Kidney capillary endothelial cell (primary cell): ENCODE results near the gene CGNL1.

ENCODE experiments used
- DNase-seq: peaks from one replicate; pipeline ENCODE4 v3.0.0-alpha.2; 2018; ENCODE audit warnings: low spot score

CGNL1 gene

DNA sequence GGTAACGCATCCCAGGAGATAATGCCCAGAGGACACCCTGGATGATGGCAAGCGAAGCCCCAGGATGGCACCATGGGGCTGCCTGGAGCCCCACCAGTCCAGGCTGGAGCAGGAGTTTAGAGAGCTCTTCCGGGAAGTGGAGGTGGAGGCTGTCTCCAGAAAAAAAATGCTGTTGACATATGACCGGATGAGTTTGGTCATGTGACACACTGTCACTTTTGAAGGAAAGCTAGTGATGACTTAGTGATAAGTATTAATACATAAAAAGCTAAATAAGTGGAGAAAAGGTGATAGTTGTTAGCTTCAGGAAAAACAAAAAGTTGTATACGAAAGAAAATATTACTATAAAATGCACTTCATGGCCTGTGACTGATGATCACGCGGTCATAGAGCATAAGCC is 195.4 kb downstream of the CGNL1 start:
- DNase-seq: no peak

DNA sequence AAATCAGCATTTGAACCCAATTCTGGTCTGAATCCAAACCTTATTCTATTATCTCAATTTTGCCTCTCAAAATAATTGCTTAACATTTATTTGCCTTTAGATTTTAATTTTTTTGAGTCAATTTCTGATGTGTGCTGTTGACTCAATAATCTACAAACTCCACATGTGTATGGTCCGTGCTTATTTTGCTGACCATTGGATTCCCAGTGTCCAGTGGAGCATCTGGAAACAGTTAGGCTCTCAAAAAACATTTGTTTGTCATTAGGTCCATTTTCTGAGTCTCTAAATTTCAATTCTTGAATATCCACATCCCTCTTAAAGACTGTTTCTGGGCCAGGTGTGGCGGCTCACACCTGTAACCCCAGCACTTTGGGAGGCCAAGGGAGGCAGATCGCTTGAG is 196.2 kb downstream of the CGNL1 start:
- no peak for DNase-seq

DNA sequence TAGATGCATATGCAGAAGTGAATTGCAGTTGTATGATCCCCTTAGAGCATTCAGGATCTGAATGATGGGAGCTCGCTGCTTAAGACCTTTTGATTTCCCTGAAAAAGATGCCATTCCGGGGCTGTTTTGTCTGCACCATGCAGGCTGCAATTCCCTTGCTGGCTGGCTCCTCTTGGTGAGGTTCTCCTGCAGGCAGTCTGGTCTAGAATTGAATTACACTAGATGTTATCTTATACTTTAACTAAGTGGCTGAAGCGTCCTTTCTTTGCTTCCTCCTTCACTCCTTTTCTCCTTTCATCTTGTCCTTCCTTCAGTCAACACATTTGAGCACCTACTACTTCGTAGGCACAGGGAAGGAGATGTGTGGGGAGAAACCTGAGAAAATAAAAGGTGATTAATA is 196.8 kb downstream of the CGNL1 start:
- no peak for DNase-seq

DNA sequence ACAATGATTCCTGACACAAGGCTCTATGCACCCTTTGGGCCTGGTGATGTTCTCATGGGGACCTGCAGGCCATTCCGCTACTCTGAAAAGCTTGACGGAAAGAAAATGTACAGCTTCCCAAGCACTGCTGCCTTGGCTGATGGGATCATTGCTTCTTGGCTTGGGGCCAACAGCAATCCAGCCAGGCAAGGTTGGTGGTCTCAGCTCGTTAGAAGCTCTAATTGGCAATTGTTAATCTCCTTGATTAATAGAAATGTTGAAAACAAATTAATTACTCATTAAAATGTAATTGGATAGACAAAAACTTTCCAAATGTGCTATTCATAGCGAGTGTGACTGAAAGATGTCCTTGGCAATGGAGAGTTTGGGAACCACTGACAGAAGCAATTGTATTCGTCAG is 199.1 kb downstream of the CGNL1 start:
- no peak for DNase-seq

DNA sequence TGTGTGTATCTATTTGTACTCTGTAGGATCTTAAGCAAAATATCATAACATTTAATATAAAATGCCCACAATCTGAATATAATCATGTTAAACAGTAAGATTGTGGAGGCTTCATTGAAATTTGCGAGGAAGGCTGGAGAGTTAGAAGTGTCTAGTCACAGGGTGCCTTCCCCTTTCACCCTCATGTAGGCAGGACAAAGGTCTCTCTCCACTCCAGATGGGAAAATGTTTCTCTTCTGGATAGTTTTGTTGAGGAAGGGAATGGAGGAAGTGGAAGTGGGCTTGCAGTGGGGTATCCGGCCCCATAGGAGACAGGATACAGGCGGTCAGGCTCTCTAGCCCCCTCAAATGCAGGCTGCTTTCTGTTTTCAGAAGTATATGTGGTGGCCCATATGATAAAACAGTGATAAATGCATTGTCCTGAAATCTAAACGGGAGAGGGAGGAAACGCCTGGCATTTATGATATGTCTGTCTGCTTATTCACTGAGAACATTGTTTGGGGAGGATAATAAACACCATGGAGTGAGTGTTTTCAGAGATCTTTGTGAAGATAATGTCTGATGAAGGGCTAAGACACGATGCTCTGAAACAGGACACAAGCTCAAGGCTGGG is 202.1 kb downstream of the CGNL1 start:
- peak; percentile 63 for DNase-seq

DNA sequence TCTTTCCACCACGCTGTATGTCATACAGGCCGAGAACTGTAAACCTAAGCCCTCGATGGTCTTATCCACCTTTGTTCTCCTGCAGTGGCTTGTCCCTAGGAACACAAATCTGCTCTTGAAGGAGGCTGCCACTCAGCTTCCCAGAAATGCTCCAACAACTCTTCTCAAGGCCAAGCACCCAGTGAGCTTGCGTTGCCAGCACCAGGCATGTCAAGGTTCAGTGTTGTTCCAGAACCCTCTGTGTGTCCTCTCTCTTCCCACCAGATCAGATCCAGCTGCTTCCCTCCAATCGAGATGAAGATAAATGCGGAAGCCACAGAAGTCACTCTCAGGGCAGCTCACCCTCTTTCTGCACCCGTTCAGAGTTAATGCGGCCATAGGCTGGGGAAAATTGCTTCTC is 204.1 kb downstream of the CGNL1 start:
- DNase-seq: no peak

DNA sequence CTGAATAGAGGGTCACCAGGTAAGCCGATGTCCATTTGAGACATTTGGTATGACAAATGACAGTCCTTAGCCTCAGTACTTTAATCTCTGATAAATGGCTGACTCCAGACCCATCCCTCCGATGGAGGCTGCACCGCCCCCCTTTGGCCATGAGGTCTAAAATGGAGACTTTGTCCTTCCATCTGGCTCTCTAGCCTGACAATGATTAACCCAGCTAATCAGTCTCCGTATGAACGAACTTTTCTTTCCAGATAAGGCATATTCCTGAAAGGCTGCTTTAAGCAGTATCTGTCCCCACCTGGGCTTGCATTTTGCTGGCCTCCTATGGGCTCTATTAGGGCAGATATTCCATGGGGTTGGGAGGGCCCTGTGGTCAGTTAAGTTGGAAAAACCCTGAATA is 204.6 kb downstream of the CGNL1 start:
- DNase-seq: no peak

DNA sequence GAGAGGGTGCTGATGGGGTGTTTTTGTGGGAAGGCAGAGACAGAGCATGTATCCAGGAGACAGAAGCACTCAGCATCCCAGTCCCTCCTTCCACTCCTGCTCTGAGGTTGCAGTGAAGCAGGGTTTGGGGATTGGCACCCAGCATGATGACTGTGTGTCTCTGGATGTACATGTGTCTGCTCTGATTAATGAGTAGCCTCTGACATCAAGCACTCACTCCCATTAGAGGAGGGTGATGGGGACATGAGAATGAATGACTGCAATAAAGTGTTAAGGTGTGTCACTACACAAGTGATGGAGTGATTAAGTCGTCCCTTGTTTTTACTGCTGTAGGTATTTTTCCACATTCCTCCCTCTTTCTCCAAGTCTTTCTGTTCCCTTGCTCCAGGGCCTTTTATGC is 205.8 kb downstream of the CGNL1 start:
- DNase-seq: no peak

DNA sequence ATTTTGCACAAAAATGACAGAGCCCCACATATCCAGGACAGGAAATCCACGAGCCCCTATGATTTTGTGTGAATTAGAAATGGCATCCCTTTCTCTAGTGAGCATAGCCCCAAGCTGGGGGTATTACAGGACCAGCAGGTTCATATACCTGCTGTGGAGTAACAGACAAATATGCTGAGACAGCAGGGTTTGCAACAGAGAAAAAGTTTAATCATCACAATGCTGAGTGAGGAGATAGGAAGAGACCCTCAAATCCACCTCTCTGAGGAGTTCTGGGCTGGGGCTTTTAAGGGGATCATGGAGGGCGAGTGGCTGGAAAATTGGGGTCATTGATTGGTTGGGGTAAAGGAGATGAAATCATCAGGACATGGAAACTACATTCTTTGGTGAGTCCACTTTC is 207.0 kb downstream of the CGNL1 start:
- no peak for DNase-seq

DNA sequence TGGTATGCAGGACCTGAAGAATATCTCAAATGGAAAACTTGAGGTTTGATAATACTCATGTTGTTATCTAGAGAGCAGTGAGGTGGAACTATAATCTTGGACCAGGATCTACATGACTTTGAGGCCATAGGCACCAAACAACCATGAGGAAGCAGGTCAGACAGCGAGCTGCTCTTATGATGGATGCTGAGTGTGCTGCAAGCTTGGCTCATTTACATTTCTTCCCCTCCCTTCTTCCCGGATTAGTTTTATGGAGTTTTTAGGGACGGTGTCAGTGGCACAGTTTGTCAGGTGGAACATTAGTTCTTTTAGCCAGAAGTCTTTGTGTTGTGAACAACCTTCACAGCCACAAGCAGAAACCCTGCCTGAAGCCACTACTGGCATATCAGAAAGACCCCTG is 207.4 kb downstream of the CGNL1 start:
- no peak for DNase-seq

DNA sequence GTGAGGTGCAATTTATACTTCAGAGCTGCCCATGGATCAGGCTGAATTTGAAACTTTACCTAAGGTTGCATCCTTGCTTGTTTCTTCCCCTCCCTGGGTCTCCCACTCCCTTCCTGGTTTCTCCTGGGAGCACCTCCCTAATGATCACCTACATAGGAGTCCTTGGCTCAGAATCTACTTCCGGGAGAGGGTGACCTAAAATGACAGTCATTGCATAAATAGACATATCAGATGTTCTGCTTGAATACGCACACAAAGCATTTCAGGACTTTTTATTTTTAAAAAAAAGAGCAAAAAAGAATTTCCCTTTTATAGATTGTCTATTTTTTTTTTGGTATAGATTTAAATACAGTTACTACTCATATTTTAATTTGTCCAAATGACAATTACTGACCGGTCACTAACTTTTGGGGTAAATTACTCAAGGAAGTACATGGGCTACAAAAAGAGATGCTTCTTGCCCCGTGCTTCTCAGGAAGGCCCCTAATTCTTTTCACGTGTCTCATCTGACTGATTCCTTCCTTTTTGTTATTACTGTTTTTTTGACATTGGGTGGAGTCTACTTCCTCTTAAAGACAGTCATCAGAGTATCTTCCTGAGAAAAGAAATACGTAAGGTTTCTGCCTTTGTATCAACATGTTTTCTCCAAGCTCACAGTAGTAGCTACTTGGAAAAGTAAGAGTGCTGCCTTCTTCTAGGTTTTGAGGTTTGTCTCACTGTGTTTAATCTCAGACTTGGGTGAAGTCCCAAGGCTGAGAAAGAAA is 210.5 kb downstream of the CGNL1 start:
- DNase-seq: peak; percentile 60

DNA sequence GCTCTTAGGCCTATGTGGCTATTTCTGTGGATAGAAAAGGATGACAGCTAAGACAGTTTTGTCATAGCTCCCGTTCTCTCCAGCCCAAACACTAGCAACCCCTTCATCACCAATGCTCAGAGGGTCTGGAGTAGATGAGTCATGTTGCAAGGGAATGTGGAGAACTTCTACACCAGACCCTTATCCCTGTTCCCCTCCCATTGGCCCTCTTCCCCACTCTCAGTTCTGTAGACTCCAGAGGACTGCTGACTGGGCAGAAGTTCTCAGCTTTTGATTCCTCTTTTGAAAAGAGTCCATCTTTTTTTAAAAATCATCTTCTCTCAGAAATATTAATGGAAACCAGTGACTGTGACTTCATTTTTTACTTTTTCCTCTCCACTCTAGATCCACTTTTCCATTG is 213.0 kb downstream of the CGNL1 start:
- DNase-seq: no peak

DNA sequence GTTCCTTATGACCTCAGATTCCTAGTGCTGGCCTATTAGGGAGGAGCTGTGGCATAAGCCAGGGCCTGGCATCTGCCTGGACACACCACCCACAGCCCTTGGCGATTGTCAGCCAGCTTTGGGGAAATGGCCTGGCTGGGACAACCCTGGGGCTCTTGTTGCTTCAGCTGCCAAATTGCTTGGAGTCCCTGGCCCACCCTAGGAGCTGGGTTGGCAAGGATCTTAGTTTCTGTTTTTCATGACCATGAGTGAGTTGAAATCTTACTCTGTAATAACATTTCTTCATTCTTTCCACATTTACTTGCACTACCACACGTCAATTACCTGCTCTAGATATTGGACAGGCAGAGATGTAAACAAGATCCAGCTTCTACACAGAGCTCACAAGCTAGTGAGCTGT is 213.4 kb downstream of the CGNL1 start:
- DNase-seq: no peak

DNA sequence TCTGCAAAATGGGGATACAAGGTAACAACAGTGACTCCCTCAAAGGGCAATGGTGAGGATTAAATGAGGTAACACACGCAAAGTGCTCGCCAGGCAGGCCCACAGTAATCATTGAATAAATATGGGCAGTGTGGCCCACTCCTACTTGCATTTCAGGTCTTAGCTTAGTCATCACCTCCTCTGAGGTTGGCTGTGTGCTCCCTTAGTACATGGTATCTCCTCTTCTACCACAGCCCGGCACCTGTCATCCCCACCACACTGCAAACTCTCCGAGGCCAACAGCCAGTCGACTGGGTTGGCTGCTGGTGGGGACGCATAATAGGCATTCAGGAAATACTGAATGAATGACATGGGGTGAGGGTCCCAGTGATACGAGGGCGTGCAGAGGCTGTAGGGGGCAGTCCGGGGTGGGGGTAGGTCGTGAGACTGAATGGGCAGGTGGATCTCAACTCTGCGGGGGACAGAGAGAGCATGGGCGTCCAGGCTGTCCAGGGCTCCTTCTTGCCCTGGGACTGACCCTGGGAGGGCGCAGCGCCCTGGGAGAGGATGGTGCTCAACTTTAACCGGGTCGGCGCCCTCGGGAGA is 215.0 kb downstream of the CGNL1 start:
- DNase-seq: no peak

DNA sequence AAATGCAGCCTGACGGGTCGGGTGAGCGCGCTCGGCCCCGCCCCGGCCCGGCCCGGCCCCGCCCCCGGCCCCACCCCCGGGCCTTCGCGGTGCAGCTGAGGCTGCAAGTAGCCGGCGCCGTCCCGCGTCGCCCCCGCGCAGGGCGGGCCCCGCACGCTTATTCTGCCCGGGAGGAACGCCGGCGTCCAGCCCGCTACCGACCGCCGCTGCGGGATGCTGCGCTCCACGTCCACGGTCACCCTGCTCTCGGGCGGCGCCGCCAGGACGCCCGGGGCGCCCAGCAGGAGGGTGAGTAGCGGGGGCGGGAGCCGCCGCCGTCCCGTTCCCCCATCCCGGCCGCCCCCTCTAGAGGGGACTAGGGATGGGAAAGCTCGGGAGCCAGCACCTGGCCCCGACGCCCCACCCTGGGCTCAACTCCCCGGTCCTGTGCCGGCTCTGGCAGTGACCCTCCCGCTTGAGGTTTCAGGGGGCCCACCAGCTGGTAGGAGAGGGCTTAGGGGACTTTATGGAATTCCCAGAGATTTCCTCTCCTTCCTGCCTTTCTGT is 215.6 kb downstream of the CGNL1 start, which contains the start of gene MYZAP:
TSS of gene MYZAP (plus strand) at position 83 of the 546 bp plus-strand sequence. CDS start at position 214, 131 bp downstream.
- DNase-seq: peak; percentile 24

DNA sequence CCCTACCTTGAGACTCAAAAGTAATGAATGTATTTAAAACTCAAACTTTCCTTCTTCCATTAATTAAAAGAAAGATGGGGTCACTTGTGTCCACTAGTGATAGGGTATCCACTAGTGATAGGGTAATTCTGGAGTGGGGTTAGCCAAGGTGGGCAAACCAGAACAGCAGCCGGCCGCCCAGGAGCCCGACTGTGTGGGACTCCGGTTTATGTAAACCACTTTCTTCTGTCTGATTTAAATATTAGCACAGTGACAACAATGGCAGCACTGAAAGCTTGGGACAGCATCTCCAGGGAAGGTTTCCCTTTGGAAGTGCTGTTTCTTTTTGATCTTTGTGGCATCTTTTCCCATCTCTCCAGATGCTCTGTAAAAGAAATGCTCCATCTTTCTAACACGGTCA is 216.1 kb downstream of the CGNL1 start:
- DNase-seq: no peak

DNA sequence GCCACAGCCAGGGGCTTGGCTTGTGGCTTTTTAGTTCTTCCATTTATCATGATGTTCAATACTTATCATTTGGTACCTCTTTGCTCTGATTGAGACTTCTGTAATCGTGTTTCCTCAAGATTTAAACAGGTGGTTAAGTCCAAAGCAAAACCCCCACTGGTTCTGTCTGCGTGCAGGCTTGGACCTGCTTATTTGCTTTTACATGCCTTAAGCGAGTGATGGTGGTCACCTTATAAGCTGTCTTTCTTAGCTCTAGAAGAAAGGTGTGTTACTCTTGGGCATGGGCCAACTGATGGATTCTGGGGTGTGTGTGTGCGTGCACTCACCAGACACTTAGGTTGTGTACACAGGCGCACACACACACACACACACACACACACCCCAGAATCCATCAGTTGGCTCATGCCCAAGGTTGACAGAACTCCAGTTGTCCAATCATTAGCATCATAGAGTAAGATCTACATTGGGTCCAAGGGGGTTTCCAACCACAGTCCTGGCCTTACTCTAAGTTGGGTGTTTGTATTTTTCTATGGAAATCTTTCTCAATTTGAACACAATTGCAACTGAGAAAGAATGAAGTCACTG is 216.6 kb downstream of the CGNL1 start:
- no peak for DNase-seq

DNA sequence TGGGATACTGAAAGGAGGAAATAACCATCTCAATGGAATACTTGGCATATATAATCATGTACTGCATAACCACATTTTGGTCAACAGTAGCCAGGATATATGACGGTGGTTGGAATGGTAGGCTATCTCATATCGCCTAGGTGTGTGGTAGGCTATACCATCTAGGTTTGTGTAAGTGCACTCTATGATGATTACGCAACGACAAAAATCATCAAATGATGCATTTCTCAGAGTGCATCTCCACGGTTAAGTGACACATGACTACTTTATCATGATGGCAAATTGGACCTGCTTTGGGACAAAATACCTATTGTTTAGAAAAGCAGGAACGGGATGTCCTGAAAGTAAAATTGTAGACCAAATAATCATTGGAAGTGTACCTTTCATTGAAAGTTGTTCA is 218.2 kb downstream of the CGNL1 start:
- no peak for DNase-seq

DNA sequence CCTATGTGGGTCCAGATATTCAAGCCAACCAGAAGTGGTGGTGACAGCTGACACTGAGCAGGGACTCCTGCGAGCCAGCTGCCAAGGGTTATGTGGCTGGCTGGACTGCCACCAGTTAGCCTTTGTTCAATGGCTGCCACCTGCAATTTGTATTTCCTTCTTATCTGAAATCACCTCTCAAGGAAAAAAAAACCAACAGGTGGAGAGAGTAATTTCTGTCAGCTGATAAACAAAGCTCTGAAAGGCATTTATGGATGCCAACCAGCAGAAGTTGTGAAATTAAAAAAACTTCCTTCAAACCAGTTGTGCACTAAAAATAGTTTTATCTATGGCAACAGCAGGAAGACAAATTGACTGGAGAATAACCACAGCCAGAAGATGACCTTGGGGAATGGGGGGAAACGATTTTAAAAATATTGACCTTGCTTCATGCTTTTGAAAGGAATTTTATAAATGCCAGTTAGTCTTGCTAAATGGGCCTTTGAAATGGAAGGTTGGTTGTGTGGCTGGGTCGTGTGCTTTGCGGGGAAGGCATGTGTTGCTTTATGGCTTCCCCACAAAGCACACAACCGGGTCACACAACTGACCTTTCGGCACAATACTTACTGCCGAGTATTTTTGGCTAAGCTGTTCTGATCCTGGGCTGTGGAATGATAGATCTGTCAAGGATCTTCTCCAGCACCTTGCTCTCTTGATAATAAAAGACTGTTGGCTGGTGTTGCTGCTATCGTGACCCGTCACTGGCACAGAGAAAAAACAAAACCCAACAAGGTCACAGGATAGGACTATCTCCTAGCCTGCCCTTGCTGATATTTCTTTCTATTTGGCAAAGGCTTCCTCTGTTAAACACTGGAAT is 218.9 kb downstream of the CGNL1 start:
- no peak for DNase-seq

DNA sequence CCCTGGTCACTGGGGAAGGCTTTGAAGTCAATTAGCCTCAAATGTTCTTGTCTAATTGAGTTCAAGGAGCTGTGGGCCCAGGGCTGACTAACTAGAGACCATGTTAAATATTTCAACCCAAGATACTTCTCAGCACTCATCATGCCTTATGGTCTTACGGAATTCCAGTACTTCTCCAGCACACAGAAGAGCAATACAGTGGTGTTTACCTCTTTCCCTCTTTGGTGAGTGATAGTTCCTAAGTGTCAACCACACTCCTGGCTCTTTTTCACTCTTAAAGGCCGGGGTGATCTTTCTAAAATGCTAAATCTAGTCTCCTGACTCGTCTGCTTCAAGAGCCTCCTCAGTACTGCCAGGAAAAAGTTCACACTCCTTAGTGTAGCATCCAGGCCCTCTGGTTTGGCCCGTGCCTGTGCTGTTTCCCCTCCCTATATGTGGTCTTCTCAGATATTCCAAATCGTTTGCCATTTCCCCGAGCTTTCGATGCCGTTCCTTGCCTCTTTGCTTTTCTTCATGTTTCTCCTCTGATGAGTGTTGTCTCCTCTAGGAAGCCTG is 220.1 kb downstream of the CGNL1 start:
- DNase-seq: no peak

DNA sequence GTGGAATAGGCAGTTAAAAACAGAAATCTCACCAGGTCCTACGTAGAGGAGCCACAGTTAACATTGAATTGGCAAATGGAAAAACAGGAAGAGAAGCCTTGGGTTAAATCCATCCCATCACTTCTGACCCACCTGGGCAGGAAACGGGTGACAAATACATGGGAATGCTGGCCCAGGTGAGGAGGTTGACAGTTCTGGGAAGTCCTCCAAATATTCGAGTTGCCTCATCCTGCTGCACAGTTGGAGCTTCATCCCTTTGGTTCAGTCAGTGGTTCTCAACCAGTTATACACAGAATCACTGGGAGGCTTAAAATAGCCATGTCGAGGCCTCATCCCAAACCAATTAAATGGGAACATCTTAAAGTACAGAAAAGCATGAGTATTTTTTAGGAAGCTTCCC is 220.7 kb downstream of the CGNL1 start:
- DNase-seq: no peak

DNA sequence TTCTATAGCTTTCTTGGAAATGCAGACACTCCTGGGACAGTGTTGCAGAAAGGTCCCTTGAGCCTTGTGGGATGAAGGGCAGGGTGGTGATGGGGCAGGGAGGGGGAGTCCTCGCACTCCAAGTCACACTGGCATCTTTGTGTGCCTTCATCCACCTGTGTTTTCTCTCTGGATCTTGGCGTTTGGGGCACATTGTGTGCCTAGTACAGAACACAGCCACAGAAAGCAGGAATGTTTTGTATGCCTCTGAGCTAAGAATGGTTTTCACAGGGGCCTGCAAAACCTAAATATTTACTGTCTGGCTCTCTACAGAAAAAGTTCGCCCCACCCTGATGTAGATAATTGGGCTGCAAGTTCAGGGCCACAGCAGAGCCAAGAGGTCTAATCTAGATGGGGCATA is 221.1 kb downstream of the CGNL1 start:
- DNase-seq: no peak
